Fibroblast of pulmonary artery (primary cell): ENCODE data around the gene TTC3.

ENCODE experiments used
- DNase-seq: peaks from one replicate; pipeline ENCODE4 v3.0.0-alpha.2; 2010; ENCODE audit warnings: low read depth
- H3K4me3 ChIP-seq: replicated peaks from 2 replicates; pipeline ENCODE4 v1.5.1; 2011; ENCODE audit warnings: low read depth, mild to moderate bottlenecking, control low read depth, low read length, moderate library complexity
- CTCF ChIP-seq: IDR thresholded peaks from 2 replicates; pipeline ENCODE4 v1.5.1; 2011; ENCODE audit warnings: mild to moderate bottlenecking, control low read depth, low read length, inconsistent platforms; ENCODE audit errors: missing control alignments

TTC3 gene

DNA sequence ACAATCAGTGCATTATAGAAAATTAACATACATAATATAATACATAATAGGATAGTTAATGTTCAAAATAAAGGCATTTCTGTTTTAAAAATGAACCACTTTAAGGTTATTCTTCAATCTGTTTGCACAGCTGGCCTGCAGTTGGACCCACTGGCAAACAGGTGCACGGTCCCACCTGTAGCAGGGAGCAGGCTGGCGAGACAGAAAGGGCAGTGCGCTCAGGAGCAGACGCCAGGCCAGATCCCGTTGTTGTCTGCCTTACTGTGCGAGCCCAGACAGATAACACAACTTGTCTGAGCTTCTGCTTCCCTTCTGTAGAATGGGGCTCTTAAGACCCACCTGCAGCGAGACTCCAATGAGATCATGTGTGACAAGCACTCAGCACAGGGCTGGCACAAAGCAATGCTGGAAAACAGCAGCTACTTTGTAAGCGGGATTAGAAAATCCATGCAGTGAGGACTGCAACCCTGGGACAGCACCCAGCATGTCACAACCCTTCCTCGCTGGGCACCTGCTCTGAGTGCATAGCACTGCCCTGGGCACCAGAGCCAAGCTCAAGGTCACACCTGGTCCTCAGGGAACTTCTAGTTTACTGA, 160.6 kb downstream of the TTC3 start:
- H3K4me3 ChIP-seq, result no peak overlapping the region
- TF ChIP-seq CTCF, result no peak
- no peak for DNase-seq

- DNase-seq, result no peak
- no peak for TF ChIP-seq CTCF
- H3K4me3 ChIP-seq, result no peak overlapping the region
Observed at GRCh38 chr21:37237346-37237745, 164.3 kb downstream of the TTC3 start.

DNA sequence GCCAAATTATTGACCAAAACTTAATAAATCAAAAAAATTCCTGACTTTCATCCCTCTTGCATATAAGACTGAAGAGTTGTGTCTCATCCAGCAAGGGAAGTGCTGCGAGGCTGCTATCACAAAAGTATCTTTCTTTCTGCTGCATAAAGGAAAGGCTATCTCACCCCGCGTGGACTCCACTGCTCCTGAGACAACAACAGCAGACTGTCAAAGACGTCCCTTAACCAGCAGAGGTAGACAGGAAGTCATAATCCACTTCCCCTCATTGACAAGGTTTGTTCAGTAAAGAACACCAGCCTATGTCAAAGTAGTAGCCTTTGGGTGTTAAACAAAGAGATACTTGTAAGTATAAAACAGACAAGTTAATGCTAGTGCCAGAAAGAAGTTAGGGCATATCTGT, 164.7 kb downstream of the TTC3 start:
- no peak for TF ChIP-seq CTCF
- DNase-seq, result no peak
- no peak overlapping the region for H3K4me3 ChIP-seq

DNA sequence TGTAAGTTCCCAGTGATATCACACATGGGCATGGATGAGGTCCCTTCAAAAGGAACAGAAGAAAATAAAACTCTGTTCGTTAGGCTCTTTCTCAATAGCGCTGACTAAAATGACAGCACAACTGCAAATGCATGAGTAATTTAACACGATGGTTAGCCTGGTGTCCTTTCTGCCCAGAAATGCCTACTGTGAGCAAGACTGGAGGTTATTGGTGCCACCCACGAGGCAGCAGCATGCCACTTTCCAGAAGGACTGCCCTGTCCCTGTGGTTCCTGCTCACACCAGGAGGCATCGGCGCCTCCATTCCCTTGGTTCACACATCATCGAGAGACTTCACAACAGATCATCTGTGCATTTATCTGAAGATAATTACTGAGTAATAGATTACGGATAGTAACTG, 167.9 kb downstream of the TTC3 start:
- no peak overlapping the region for H3K4me3 ChIP-seq
- no peak for TF ChIP-seq CTCF
- DNase-seq, result no peak

- no peak for TF ChIP-seq CTCF
Observed at GRCh38 chr21:37241426-37241825, 168.4 kb downstream of the TTC3 start.

DNA sequence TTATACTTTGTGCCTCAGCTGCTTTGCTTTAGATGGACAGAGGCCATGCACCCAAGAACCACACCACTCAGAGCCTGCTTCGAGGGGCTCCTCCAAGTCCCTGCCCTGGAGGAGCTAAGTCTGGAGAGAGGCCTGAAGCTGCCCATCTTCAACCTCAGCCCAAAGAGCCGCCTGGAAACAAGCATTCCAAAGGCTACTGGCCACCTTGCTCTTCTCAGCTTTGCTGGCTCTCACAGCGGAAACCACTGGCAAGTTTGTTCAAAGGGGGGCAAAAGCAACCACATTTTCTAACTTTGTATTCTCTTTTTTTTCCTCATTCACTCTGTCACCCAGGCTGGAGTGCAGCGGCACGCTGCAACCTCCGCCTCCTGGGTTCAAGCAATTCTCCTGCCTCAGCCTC, 170.9 kb downstream of the TTC3 start:
- no peak overlapping the region for H3K4me3 ChIP-seq
- DNase-seq, result no peak
- TF ChIP-seq CTCF, result no peak

More at GRCh38 chr21:37241426-37241825, 168.4 kb downstream of the TTC3 start:
- DNase-seq, result no peak
- no peak overlapping the region for H3K4me3 ChIP-seq

DNA sequence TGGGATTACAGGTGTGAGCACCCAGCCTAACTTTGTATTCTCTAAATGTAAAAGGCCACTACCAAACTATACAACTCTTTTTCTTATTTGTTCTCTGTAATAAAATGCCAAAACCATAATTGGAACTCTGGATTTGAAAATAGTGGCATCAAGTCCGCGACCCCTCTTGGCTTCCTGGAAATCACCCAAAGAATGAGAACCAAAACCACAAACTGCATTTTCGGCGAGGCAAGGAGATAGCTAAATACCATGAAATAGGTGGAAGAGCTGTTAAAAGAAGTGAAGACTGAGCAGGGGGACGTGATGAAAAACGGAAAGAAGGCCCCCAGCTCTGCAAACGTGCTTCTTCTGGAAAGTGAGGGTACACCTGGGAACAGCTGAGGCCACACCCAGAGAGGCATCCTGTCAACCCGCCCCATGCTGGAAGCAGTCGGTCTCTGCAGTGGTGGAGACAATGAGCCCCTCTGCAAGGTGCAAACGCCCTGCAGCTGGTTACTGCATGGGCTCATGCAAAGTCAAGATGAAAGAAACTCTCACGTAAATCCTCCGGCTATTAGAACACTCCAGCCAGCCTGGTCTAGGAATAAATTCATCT, 171.5 kb downstream of the TTC3 start:
- no peak for TF ChIP-seq CTCF
- DNase-seq, result no peak
- no peak overlapping the region for H3K4me3 ChIP-seq
